HEK293T (cell line): ENCODE measurements around the gene RAET1L.

Experiments used
- CTCF ChIA-PET: fragments of 350-600 bp; formaldehyde crosslinking; extraction: SDS; loops from one replicate; lab custom pipeline; 2021; ENCODE audit warnings: antibody characterized with exemption, inconsistent platforms; lab: Yijun Ruan, JAX
- POLR2A ChIA-PET: fragments of 350-600 bp; formaldehyde crosslinking; extraction: SDS; loops from one replicate; lab custom pipeline; 2020; ENCODE audit warnings: antibody characterized with exemption, inconsistent platforms; lab: Yijun Ruan, JAX
- DNase-seq: peaks from one replicate; pipeline ENCODE4 v3.0.0; 2012; ENCODE audit warnings: mixed read lengths; ENCODE audit errors: extremely low spot score
- ARNT ChIP-seq: fragments of 450-650 bp; IDR thresholded peaks from 2 replicates; pipeline ENCODE4 v1.6.1; 2017; ENCODE audit warnings: mild to moderate bottlenecking
- BHLHE40 ChIP-seq: fragments of 450-650 bp; IDR thresholded peaks from 2 replicates; pipeline ENCODE4 v1.6.1; 2016; ENCODE audit warnings: mild to moderate bottlenecking, moderate library complexity, borderline replicate concordance
- CTBP1 ChIP-seq: fragments of 450-650 bp; IDR thresholded peaks from 2 replicates; pipeline ENCODE4 v1.6.1; 2016; ENCODE audit warnings: borderline replicate concordance
- ELF4 ChIP-seq: fragments of 450-650 bp; IDR thresholded peaks from 2 replicates; pipeline ENCODE4 v1.6.1; 2017; ENCODE audit warnings: antibody characterized with exemption
- FOXA1 ChIP-seq: fragments of 450-650 bp; IDR thresholded peaks from 2 replicates; pipeline ENCODE4 v1.6.1; 2016; ENCODE audit warnings: mild to moderate bottlenecking
- FOXK2 ChIP-seq: fragments of 450-650 bp; IDR thresholded peaks from 2 replicates; pipeline ENCODE4 v1.6.1; 2016; ENCODE audit warnings: mild to moderate bottlenecking
- FOXM1 ChIP-seq: fragments of 450-650 bp; IDR thresholded peaks from 2 replicates; pipeline ENCODE4 v1.6.1; 2017; ENCODE audit warnings: mild to moderate bottlenecking, borderline replicate concordance
- HDGF ChIP-seq: fragments of 450-650 bp; IDR thresholded peaks from 2 replicates; pipeline ENCODE4 v1.6.1; 2017; ENCODE audit warnings: antibody characterized with exemption, borderline replicate concordance
- L3MBTL2 ChIP-seq: fragments of 450-650 bp; conservative IDR thresholded peaks from 2 replicates; pipeline ENCODE4 v1.6.1; 2016; ENCODE audit warnings: mild to moderate bottlenecking
- LEF1 ChIP-seq: fragments of 450-650 bp; IDR thresholded peaks from 2 replicates; pipeline ENCODE4 v1.6.1; 2017; ENCODE audit warnings: mild to moderate bottlenecking, borderline replicate concordance
- NFRKB ChIP-seq: fragments of 450-650 bp; IDR thresholded peaks from 2 replicates; pipeline ENCODE4 v1.6.1; 2016; ENCODE audit warnings: mild to moderate bottlenecking, moderate library complexity
- SP1 ChIP-seq: fragments of 450-650 bp; IDR thresholded peaks from 2 replicates; pipeline ENCODE4 v1.6.1; 2017
- SUZ12 ChIP-seq: fragments of 450-650 bp; IDR thresholded peaks from 2 replicates; pipeline ENCODE4 v1.6.1; 2016; ENCODE audit warnings: mild to moderate bottlenecking
- TARDBP ChIP-seq: fragments of 450-650 bp; IDR thresholded peaks from 2 replicates; pipeline ENCODE4 v1.6.1; 2016
- ZNF384 ChIP-seq: fragments of 450-650 bp; IDR thresholded peaks from 2 replicates; pipeline ENCODE4 v1.6.1; 2016
- TF ChIP-seq, protein P1 (sequence below): fragments of 450-650 bp; IDR thresholded peaks from 2 replicates; pipeline ENCODE4 v1.6.1; 2016

RAET1L gene

DNA sequence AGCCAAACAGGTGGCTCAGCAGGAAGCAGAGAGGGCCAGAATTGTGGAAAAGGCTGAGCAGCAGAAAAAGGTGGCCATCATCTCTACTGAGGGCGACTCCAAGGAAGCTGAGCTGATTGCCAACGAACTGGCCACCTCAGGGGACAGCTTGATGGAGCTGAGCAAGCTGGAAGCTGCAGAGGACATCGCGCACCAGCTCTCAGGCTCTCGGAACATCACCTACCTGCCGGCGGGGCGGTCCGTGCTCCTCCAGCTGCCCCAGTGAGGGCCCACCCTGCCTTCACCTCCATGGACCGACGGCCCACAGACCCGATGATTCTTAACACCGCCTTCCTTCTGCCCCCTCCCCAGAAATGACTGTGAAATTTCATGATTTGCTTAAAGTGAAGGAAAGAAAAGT lies 17.8 kb upstream of the RAET1L start:
- no peak for DNase-seq
- ChIA-PET CTCF (no interaction called here), POLR2A (no interaction called here)
- TF ChIP-seq BHLHE40 (no peak), ELF4 (no peak)

DNA sequence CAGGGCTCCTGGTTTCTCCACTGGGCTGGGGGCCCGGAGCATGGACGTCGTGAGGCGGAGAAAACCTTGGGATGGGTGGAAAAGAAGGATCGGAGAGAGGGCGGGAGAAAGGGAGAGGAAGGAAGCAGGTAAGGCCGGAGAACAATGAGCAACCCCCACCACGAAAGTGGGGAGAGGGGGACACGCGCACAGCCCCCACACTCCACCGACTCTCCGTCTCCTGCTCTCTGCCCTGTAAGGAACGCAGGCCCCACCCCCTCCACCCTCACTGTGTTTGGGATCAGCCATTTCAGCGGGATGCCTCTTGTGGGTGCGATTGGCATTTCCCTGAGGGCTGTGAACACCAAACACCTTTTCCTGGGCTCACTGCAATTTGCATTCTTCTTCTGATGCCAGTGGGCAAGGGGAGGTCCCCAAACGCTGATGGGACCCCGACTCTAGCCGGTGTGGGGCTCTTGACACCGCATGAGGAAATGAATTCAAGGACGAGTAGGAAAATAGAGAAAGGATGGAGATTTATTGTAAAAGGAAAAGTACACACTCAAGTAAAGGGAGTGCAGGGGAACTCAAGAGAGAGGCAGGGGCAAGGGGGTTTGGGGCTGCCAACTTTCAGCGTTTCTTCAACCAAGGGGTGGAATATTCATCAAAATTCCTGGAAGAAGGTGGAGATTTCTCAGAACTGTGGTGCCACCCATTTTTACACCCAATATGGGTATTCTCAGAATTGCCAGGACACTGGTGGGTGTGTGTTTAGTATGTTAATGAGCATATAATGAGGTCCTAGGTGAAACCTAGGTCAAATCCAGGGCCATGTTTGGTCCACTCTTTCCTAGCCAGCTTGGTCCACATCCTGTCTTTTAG lies 13.1 kb upstream of the RAET1L start:
- DNase-seq = no peak
- ChIA-PET POLR2A (no interaction called here), CTCF (no interaction called here)
- TF ChIP-seq L3MBTL2 (no peak), ZNF384 (no peak), FOXM1 (no peak), ARNT (no peak), BHLHE40 (no peak), FOXK2 (no peak), LEF1 (no peak), FOXA1 (no peak), NFRKB (no peak), SP1 (no peak), SUZ12 (no peak), HDGF (no peak), ELF4 (no peak), CTBP1 (no peak), TARDBP (no peak)
- TF ChIP-seq, protein P1, sequence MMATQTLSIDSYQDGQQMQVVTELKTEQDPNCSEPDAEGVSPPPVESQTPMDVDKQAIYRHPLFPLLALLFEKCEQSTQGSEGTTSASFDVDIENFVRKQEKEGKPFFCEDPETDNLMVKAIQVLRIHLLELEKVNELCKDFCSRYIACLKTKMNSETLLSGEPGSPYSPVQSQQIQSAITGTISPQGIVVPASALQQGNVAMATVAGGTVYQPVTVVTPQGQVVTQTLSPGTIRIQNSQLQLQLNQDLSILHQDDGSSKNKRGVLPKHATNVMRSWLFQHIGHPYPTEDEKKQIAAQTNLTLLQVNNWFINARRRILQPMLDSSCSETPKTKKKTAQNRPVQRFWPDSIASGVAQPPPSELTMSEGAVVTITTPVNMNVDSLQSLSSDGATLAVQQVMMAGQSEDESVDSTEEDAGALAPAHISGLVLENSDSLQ = no peak

DNA sequence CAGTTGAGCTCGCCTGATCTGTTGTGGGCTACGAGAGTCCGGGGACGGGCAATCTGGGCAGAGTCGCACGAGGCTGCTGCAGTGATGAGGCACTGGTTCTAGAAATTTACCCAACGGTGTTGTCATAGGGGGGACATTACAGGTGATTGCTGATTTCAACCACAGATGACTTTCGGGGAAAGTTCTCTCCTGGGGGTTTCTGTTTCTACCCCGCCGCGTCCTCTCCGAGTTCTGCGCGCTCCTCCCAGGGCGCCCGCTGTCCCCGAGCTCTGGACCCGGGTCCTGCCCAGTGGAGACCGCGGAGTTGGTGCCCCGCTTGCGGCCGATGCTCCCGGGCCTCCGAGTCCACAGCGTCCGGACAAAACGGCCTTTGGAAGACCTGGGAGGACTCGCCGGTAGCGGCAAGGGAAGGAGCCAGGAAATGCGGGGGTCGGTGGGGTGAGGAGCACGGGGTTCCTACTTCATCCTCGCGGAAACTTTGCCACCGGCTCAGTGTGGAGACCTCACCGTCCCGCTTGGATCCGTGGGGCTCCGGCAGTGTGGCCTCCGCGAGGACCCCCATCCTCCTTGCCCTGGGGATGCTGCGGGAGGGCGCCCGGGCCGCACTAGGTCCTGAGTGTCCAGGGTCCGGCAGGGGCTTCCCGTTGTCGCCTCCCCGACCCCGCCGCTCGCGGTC lies 12.3 kb upstream of the RAET1L start:
- no peak for TF ChIP-seq FOXA1
- no peak for TF ChIP-seq NFRKB
- TF ChIP-seq BHLHE40 = no peak
- TF ChIP-seq HDGF = no peak
- TF ChIP-seq ZNF384 = no peak
- DNase-seq = no peak
- CTCF ChIA-PET = no interaction called here
- POLR2A ChIA-PET = no interaction called here

DNA sequence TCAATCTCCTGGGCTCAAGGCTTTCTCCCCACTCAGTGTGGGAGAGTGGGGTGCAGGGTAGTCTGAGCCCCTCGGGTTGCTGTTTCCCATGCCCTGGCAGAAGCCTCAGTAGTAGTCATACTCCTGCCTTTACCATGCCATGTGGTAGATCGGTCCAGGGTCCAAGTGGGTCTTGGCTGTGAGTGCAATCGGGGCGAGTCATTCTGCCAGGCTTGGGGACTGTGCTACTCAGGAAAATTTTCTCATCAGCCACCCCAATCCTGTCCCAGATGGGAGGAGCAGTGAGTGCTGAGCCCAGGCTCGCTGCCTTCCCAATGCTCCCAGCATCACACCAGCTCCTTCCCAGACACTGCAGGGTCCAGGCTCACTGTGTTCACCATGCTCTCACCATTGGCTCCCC lies 10.7 kb upstream of the RAET1L start:
- ChIA-PET POLR2A (no interaction called here), CTCF (no interaction called here)
- no peak for TF ChIP-seq FOXM1
- TF ChIP-seq ARNT = no peak
- TF ChIP-seq BHLHE40 = no peak
- no peak for TF ChIP-seq ZNF384
- TF ChIP-seq NFRKB = no peak
- no peak for TF ChIP-seq FOXK2
- TF ChIP-seq LEF1 = no peak
- no peak for TF ChIP-seq TARDBP
- no peak for TF ChIP-seq L3MBTL2
- TF ChIP-seq HDGF = no peak
- no peak for TF ChIP-seq CTBP1
- no peak for TF ChIP-seq SP1
- no peak for TF ChIP-seq SUZ12
- no peak for TF ChIP-seq ELF4
- TF ChIP-seq, protein P1 = no peak
- no peak for TF ChIP-seq FOXA1
- no peak for DNase-seq

DNA sequence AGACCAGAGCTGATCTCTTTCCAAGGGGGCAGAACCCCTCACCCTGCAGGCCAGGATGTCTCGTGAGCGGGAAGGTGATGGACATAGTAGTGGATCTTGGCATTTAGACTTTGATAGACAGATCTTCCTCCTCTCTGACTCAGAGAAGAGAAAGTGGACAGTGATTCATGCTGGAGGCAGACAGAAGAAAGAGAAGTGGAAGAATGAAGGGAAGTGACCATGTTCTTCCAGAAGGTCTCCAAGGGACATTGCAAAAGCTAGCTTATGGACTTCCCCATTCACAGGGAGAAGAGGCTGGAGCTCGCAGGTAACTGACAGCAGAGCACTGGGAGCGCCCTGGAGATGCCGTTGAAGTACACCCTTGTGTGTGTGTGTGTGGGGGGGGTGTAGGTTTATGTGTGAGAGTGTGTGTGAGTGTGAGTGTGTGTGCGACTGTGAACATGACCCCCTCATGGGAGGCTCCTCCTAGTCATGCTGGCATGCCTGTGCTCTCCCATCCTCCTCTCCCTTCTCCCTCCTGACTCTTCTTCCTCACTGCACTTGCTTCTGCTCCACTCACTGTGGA lies 8.0 kb upstream of the RAET1L start:
- DNase-seq = no peak
- ChIA-PET CTCF (interaction anchor here (0.8 kb wide), 1 partner anchor 24 kb away, joined by 3 read pairs; no protein-coding TSS in a partner anchor), POLR2A (no interaction called here)
- TF ChIP-seq FOXM1 = no peak
- no peak for TF ChIP-seq SUZ12
- TF ChIP-seq SP1 = no peak
- TF ChIP-seq HDGF = no peak
- TF ChIP-seq ZNF384 = no peak
- no peak for TF ChIP-seq CTBP1
- no peak for TF ChIP-seq FOXK2
- no peak for TF ChIP-seq LEF1
- TF ChIP-seq ELF4 = no peak

DNA sequence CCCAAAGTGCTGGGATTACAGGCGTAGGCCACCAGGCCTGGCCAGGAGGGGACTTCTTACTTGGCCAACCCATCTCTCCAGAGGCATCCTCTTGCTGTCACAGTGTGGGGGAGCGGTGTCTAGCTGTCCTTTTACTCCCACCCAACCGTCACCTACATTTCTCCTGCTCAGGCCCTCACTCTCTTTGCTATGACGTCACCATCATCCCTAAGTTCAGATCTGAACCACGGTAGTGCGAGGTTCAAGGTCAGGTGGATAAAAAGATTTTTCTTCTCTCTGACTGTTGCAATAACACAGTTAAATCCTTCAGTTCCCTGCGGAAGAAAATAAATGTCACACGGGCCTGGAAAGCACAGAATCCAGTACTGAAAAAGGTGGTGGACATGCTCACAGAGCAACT lies 7.3 kb upstream of the RAET1L start:
- no peak for DNase-seq
- POLR2A ChIA-PET = no interaction called here
- CTCF ChIA-PET = no interaction called here
- no peak for TF ChIP-seq SP1
- no peak for TF ChIP-seq ZNF384
- TF ChIP-seq HDGF = no peak
- TF ChIP-seq CTBP1 = no peak
- no peak for TF ChIP-seq FOXK2
- TF ChIP-seq SUZ12 = no peak
- TF ChIP-seq LEF1 = no peak
- no peak for TF ChIP-seq L3MBTL2
- no peak for TF ChIP-seq TARDBP
- no peak for TF ChIP-seq NFRKB
- no peak for TF ChIP-seq ELF4
- TF ChIP-seq, protein P1 = no peak
- no peak for TF ChIP-seq FOXM1
- no peak for TF ChIP-seq ARNT
- no peak for TF ChIP-seq BHLHE40
